Nucleus accumbens (tissue), 56 donors: ENCODE measurements around the gene HOTAIR.

ENCODE experiments used
- DNase-seq, 56 donors: peaks; one replicate each; lab custom pipeline; 2025; lab: John Stamatoyannopoulos, UW

The HOTAIR gene

DNA sequence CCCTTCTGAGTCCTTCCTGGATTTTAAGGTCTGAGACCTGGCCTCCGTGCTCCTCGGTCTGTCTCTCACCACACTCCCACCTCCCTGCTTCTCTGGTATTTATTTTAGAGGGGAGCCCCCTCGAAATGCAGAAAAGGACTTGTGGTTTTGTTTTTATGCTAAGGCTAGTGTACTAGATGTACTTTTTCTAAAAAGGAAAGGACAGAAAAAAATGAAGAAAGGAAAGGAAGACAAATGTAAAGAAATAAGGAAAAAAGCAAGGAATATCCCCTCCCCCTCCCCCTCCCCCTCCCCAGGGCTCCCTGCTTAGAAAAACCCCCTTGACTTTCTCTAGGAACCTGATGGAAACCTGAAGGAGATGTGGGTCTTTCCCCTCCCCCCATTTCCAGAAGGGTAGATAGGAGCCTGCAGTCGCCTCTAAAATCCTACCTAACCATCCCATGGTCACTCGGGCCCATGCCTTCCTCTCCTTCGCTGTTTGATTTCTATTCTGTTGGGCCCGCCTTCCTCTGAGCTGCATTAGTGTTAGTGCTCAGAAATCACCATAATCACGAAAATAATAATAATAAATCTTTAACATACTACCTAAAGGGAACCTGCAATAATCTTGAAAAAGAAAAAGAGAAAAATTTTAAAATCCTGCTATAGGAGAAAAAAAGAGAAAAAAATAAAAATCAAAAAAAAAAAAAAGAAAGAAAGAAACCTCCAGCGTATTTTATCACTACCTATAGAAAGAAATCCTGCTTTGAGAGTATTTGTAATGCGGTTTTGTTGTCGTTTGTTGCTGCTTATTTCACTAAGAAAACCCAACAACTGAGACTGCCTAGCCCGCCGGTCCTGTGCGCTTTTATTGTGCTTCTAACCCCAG lies 37.1 kb upstream of the HOTAIR start:
- no peak for DNase-seq

DNA sequence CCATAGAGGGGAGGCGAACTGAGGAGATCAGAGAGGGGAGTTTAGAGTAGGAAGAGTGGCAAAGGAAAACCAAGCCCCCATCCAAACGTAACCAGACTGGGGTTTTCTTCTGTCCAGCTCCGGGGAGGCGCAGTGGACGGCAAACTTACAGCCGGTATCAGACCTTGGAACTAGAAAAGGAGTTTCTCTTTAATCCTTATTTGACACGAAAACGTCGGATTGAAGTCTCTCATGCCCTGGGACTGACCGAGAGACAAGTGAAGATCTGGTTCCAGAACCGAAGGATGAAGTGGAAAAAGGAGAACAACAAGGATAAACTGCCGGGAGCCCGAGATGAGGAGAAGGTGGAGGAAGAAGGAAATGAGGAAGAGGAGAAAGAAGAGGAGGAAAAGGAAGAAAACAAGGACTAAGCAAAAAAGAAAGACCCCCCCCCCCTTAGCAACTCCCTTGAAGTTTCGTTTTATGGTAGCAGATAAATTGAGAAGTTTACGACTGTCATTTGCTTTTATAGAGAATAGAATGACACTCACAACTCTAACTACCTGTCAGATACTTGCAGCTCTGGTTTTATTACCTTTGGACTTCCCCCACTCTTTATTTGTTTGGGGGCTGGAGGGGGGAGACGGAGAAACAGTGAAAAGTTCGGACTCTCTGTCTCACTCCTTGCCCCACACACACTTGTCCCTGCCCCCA lies 36.4 kb upstream of the HOTAIR start:
- DNase-seq, result no peak

DNA sequence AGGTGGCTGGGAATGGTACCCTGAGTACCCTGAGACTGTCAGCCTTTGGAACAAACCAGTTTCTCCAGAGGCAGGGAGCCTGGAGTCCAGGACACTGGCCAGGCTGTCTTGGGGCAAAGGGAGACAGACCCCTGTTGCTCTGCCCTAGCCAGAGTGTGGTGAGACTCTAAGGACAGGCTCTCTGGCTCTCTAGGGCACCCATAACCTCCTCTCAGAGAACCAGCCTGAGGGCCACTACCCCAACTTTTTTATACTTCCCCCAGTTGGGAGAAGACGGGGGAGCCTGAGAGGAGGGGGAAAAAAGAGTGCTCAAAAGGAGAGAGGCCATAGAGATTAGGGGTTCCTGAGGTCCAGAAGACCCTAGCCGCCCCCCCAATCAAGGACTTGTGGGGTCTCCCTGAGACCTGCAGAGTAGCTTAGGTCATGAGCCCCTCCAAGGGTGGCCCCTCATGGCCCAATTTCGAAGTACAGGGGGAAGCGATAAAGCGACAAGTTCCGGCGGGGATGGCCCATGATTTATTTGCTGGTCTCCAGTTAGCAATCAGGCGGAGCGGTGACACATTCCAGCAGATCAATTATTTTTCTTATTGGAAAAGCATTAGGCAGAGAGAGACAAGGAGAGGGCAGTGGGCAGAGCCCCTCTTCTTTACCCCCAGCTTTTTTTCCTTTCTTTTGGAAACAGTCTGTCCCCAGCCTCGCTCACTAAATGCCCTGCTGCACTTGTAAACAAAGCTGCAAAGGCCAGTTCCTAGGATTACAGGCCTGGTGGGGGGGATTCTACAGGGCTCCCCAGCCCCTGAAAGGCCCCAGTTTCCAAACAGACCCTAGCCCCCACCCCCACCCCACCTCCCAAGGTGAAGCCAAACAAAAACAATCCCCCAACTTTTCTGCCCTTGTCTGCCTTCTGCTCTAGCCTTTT lies 35.6 kb upstream of the HOTAIR start:
- DNase-seq, result no peak

DNA sequence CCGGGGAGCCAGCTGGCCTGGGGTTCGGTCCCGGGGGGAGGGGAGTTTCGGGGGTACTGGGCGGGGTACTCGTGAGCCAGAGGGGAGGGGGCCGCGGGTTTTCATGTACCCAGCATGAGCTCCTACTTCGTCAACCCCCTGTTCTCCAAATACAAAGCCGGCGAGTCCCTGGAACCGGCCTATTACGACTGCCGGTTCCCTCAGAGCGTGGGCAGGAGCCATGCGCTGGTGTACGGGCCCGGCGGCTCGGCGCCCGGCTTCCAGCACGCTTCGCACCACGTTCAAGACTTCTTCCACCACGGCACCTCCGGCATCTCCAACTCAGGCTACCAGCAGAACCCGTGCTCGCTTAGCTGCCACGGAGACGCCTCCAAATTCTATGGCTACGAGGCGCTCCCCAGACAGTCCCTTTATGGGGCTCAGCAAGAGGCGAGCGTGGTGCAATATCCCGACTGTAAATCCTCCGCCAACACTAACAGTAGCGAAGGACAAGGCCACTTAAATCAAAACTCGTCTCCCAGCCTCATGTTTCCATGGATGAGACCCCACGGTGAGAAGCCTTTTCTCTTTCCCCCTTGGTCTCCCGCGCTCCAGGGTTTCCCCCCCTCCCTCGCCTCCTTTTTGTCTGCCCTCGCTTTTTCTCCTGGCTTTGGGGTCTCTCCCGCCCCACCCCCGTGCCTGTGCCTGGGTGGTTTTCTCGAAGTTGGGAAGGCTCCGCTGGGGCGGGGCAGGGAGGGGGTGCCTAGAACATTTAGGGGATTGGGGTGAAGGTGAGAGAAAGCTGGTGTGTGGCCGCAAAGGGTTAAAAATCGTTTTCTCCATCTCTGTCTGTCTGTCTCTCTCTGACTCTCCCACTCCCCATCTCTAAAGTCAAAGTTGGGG lies 34.7 kb upstream of the HOTAIR start:
- DNase-seq, result no peak

DNA sequence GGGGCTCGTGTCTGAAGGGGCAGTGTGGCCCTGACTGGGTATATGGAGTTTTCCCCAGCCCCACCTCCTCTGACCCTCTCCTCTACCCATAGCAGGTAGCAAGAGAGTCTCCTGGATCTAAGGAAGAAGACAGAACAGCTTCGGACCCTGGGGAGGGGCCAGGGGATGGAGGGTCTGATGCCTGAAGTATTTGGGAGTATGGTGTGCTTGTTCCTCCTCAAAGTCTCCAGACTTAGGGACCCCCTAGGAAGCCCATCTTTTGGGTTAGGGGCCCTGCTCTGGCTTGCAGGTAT lies 33.5 kb upstream of the HOTAIR start:
- no peak for DNase-seq

DNA sequence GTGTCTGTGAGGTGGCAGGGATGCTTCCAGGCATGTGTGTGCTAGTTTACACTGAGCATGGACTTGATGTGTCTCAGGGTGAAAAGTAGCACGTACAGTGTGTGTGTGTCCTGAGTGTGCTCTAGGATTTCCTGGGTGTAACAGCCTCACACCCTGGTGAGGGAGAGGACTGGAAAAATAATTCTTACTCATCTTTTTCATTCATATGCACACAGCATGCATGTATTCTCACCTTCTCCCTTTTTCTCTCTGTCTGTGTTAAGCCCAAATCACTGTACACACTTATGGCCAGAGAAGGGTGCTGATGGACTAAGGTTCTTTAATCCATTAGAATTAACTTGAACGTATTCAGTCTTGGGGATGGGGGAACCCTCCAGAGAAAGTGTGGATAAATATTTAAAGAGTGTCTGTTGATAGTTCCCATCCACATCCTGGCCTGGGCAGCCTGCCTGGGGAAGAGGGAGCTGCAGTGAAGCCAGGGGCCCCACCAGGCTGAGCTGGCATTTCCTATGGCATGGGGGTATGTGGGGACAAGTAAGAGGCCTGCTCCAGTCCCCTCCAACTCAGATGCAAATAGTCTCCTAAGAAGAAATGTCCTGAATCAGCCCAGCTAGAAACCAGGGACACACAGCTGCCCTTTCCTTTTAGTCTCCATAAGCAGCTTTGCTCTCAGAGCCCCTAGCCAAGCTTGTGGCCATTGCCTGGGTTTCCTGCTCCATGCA lies 32.9 kb upstream of the HOTAIR start:
- no peak for DNase-seq

DNA sequence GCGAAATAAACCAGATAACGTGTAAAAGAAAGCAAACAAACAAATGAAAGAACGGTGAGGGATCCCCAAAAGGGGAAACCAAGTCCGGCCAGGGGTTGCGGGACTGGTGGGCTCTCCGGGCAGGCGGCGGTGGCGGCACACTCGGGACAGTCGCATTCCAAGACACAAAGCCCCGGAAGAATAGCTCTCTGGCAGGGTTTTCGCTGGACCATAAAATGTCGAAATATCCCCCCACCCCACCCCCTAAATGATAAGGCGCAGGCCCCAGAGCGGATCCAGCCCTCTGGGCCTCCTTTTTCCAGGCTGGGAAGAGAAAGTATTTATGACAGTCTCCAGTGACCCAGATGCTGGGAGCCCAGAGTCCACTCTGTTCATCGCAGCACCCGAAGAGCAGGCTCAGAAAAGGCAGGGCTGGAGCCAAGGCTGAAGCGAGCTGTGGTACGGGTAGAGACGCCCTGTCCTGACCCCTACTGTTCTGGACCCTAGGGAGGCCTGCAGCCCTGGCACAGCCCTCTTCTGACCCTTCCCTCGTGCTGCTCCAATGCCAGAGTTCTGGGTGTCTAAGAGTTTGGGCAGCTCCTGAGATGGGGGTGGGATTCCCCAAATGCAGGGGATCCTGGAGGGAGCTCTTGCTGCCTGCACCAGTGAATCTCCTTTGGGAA lies 31.9 kb upstream of the HOTAIR start:
- no peak for DNase-seq

DNA sequence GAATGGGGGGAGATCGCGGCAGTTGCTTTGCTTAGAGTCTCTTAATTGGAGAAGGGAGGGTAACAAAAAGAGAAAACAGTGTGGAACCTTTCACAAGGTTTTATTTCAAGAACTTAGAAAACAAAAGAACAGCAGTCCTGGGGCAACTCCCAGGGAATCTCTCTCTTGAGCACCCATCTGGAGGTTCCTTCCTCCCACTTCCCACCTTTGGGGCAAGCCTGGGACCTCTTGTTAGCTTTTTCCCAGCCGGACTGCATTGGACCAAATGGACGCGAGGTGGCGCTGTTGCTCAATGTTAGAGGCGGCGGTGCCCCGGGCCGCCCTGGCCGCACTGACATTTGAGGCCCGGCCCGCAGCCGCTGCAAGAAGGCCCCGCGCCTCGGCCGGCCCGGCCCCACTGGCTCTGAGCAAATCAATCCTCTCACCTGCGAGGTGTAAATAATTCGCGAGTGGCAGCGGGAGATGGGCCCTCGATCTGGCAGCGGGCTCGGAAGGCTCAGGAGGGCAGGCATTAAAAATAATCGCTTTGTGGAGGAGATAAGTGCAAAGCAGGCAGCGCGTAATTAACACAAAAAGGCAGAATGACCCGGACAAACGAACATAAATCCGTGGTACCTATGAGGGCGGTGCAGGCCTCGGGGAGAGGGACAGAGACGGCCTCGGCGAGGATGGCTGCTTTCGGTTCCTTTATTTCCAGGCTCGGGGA lies 31.3 kb upstream of the HOTAIR start:
- DNase-seq, result peak in 52 of 56 donors; percentile 5 to 87 (median 56)

DNA sequence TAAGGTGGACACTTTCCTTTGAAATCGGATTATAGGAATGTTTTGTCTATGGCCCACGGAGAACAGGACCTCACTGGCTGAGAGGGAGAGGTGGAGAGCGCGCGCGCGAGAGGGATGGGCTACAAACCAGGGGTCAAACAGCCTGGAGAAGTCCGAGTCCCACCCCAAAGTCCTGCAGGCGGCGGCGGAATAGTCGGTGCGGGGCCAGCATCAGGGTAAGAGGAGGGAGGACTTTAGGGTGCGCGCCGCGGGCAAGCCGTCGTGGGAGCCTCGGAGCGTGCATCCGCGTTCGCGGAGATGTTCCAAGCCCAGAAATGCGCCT lies 30.7 kb upstream of the HOTAIR start:
- DNase-seq, result no peak

DNA sequence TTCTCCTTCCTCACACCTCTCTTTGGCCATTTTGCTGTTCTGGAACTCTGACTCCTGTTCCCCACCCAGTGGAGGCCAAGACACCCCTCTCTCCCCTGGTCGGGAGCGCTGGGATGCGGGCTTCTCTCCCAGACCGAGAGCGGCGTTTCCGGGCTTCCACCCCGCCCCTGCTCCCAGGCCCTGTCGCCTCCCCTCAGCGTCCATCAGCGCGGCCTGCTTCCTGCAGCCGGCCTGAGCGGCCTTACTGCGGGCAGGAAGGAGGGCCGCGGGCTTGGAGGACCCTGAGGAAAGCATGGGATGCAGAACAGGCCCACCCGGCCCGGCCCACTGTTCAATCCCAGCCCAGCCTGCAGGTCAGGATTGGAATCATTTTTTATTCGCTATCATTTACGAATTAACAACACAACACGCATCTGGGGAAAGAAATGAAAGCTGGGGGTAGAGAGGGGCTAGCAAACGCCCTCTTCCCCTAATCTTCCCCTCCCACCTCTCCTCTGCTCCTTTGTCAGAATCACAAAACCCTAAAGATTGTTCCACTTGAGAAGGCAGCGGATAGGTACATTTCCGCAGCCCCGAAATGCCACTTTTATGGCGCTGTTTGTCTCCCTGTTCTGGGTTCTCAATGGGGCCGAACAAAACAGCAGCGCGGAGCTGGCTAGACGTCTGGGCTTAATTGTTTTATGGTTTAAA lies 30.2 kb upstream of the HOTAIR start:
- DNase-seq, result no peak

DNA sequence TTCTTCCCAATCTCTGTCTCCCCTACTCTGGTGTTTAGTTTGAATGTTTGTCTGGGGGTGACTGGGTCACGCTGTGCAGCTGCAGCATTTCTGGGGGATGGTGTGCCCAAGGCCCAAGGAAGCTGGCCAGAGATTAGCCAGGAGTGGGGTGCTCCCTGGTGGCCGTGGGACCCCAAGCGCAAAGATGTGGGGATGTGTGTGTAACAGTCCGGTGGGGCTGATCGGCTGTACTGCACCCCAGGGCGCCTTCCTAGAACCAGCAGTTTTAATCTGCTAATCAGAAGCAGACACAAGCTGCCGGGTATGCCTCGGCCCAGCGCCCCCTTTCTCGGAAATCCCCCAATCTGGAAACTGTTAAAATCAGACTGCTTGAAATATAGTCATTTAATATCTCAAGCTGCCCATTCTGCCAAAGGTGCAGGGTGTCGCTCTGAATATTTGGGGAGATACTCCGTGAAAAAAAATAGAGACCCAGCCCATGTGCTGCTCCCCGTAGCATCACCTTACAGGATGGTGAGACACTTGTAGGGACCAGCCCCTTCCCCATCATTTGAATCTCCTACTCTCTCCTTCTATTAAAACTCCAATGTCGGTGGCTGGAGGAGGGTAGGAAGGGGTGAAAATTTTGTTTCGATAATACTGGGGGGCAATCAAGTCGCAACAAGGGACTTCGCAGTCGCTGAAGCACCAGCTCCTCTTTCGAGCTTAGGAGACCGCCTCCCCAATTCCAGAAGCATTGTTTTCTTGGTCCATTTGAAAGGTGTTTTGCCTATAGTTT lies 29.5 kb upstream of the HOTAIR start:
- DNase-seq, result no peak

DNA sequence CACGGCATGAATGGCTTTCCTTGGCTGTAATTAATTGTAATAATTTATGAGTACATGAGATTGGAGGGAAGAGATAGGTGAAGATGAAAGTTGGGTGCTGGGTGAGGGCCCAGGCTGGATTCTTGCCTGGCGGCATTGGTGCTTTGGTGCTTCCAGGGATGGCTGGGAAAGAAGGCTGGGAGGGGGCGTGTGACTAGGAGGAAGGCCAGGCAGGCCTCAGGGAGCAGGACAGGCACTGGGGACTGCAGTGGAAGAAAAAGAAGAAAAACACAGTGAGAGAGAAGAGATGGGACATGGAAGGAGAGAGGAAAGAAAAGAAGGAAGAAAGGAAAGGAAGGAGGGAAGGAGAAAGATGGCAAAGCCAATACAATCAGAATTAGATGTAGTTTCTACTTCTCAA lies 28.9 kb upstream of the HOTAIR start:
- no peak for DNase-seq

DNA sequence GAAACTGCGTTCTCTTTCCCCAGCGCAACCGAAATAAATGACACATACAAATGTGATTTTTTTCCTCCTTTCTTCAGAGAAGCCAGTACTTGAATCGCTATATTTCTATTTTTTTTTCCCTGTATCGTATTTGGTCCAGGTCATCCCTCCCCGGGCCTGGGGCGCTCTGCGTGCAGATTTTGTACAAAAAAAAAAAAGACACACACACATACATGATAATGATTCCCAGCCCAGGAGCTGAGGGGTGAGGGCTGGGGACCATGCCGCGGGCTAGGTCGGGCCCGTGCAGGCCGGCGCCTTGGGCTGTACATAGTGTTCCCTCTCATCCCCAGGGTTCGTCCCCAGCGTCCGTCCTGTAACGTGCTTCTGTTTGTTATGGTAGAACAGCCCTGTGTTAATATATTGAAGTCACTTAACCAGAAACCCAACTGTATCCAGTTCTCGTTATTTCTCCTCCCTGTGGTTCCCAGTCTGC lies 28.2 kb upstream of the HOTAIR start:
- no peak for DNase-seq

DNA sequence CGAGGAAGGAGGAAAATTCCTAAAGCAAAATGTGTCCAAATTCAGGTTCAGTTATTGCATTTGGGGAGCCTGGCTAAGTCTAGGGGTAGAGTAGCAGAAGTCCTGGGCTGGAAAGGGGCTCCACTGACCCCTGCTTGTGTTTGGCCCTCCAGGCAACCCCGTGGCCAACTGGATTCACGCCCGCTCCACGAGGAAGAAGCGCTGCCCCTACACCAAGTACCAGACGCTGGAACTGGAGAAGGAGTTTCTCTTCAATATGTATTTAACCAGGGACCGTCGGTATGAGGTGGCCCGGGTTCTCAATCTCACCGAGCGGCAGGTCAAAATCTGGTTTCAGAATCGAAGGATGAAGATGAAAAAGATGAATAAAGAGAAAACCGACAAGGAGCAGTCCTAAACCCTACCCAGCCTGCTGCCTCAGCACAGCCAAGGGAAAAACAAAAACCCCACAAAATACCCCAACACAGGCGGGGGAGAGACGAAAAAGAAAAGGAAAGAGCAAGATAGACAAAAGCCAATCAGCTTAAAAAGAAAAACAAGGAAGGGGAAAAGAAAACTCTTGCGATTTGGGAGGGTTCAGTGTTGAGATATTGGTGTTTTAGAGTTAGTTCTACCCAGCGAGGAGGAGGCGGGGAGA lies 27.6 kb upstream of the HOTAIR start:
- DNase-seq, result no peak

DNA sequence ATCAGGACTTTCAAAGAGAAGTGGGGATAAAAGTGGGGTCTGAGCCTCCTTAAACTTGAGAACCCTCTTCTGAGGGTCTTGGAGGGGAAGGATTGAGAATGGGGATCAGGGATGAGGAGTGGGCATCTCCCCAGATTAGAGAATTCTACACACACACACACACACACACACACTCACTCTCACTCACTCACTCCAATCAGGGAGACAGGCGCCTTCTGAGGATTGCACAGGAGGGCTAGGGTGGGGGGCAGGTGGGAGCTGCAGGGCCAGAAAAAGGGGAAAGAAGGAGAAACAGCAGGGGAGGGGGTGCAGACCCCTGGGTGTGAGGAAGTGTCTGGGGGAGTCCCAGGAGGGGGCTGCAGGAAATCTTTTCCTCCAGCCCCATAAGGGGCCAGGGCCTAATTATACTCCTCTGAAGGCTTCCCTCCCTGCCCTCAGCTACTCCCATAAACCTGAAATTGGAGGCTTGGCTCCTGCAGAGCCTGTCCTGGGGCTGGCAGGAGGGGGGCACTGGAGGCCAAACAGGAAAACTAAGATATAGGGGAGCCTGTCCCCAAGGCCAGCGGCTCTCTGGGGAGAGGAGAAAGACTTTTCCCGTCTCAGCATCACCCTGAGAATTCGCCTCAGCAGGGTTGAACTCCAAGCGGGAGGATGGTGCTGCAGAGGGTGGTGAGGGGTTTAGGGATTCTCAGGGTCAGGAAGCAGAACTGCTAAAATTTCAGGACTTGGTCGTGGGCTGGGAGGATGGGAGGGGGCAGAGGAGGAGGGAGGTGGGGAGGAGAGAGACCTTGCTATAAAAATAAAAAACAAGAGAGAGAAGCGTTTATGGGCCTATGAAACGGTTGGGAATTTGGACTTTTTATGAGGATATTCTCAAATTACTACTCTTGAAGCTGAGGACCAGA lies 26.8 kb upstream of the HOTAIR start:
- DNase-seq, result no peak
